DND-41 (cell line): ENCODE results near the gene MRPS10.
A peak's percentile ranks its signal among the peaks of the same experiment; 100 is the strongest.

Experiments used
- ATAC-seq: fragments of 200-7000 bp; cut with Tn5 transposase; 3 replicates; pipeline ENCODE4 v1.9.1; 2021; ENCODE audit warnings: low read depth; ENCODE audit not compliant: insufficient read depth
- DNase-seq: peaks from one replicate; pipeline ENCODE4 v3.0.0-alpha.2; 2020
- H2AFZ ChIP-seq: 2 replicates; pipeline ENCODE4 v1.6.0; 2012; ENCODE audit warnings: low read depth, low read length
- H3K27ac ChIP-seq: 2 replicates; pipeline ENCODE4 v1.5.1; 2012; ENCODE audit warnings: low read length, inconsistent platforms
- H3K27me3 ChIP-seq: fragments of 200-600 bp; sonication (generic); 2 replicates; pipeline ENCODE4 v1.6.0; 2012; ENCODE audit warnings: low read length, mild to moderate bottlenecking, inconsistent platforms; ENCODE audit not compliant: insufficient read depth, poor library complexity
- H3K36me3 ChIP-seq: 2 replicates; pipeline ENCODE4 v1.5.1; 2012; ENCODE audit warnings: low read length, inconsistent platforms; ENCODE audit not compliant: insufficient read depth
- H3K4me1 ChIP-seq: 2 replicates; pipeline ENCODE4 v1.5.1; 2012; ENCODE audit warnings: mild to moderate bottlenecking, low read length; ENCODE audit not compliant: insufficient read depth
- H3K4me2 ChIP-seq: 2 replicates; pipeline ENCODE4 v1.6.0; 2012; ENCODE audit warnings: mild to moderate bottlenecking, moderate library complexity, low read length, inconsistent platforms; ENCODE audit not compliant: insufficient read depth
- H3K4me3 ChIP-seq, 2 experiments: fragments of 200-600 bp in 1 of 2; shearing (Covaris generic) in 1 of 2; 2 replicates each; pipeline ENCODE4 v1.5.1; 2012 to 2016; ENCODE audit warnings: inconsistent platforms in 2 of 2, low read length in 2 of 2, mild to moderate bottlenecking in 2 of 2, low read depth in 1 of 2, moderate library complexity in 1 of 2
- H3K79me2 ChIP-seq: 2 replicates; pipeline ENCODE4 v1.6.0; 2012; ENCODE audit warnings: low read length, inconsistent platforms; ENCODE audit not compliant: insufficient read depth
- H3K9ac ChIP-seq: 2 replicates; pipeline ENCODE4 v1.6.0; 2012; ENCODE audit warnings: low read depth, mild to moderate bottlenecking, inconsistent platforms, low read length, moderate library complexity
- H3K9me3 ChIP-seq: 2 replicates; pipeline ENCODE4 v1.5.1; 2012; ENCODE audit warnings: low read length, moderate library complexity, mild to moderate bottlenecking, inconsistent platforms; ENCODE audit not compliant: insufficient read depth, severe bottlenecking
- H4K20me1 ChIP-seq: 2 replicates; pipeline ENCODE4 v1.6.0; 2012; ENCODE audit warnings: low read length; ENCODE audit not compliant: insufficient read depth
- EZH2 ChIP-seq: IDR thresholded peaks from 3 replicates; pipeline ENCODE4 v1.6.1; 2012; ENCODE audit warnings: borderline replicate concordance, low read depth, mild to moderate bottlenecking, moderate library complexity, low read length, inconsistent platforms; ENCODE audit not compliant: severe bottlenecking
- TF ChIP-seq, protein P1 (sequence below): IDR thresholded peaks from 2 replicates; pipeline ENCODE4 v1.5.1; 2012; ENCODE audit warnings: borderline replicate concordance, low read length, moderate library complexity, mild to moderate bottlenecking; ENCODE audit not compliant: poor library complexity, severe bottlenecking; ENCODE audit errors: extremely low read depth

The MRPS10 gene

DNA sequence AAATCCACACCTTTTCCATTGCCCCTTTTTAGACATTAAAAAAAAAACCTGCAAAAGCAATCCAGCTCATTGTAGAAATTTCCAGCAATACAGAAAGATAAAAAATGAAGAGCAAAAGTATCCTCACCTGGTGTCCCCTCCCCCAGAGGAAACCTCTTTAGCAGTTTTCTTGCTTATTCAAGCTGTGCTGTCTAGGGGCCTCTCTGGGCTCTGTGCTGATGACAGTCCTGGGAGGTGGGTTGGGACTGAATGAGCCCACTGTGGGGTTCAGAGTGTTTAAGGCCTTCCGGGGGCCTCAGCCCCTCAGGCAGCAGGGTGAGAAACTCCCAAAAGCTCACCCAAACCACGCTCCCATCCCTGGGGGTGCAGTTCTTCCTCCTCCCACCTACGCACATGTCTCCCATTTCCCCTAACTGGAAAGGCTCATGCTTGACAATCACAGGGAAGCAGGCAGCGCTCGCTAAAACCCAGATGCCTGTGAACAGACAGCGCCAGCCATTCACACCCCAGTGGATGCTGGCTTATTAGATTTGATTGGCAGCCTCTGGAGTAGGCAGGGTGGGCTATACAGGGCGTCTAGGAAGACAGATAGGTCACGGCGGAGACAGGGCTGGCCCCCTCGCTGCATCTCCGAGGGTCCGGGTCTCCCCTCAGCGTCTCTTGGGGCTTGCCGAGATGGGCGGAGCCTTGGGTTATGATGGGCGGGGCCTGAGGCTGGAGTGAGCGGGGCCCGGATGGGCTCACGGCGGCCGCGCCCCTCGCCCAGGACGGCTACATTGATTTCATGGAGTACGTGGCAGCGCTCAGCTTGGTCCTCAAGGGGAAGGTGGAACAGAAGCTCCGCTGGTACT, 39.9 kb downstream of the MRPS10 start:
- H2AFZ ChIP-seq: no peak overlapping the region
- no peak overlapping the region for H3K27ac ChIP-seq
- no peak overlapping the region for H3K4me2 ChIP-seq
- ATAC-seq (no peak), DNase-seq (no peak)
- no peaks in the 10 kb centered on the region for H3K27me3 ChIP-seq
- no peak overlapping the region for H3K9ac ChIP-seq
- H3K9me3 ChIP-seq: no peaks in the 10 kb centered on the region
- H3K4me3 ChIP-seq: no peak overlapping the region
- H3K4me1 ChIP-seq: no peaks in the 10 kb centered on the region
- no peaks in the 10 kb centered on the region for H4K20me1 ChIP-seq
- no peaks in the 10 kb centered on the region for H3K79me2 ChIP-seq
- H3K36me3 ChIP-seq: no peaks in the 10 kb centered on the region
- TF ChIP-seq EZH2: no peak
- TF ChIP-seq, protein P1, sequence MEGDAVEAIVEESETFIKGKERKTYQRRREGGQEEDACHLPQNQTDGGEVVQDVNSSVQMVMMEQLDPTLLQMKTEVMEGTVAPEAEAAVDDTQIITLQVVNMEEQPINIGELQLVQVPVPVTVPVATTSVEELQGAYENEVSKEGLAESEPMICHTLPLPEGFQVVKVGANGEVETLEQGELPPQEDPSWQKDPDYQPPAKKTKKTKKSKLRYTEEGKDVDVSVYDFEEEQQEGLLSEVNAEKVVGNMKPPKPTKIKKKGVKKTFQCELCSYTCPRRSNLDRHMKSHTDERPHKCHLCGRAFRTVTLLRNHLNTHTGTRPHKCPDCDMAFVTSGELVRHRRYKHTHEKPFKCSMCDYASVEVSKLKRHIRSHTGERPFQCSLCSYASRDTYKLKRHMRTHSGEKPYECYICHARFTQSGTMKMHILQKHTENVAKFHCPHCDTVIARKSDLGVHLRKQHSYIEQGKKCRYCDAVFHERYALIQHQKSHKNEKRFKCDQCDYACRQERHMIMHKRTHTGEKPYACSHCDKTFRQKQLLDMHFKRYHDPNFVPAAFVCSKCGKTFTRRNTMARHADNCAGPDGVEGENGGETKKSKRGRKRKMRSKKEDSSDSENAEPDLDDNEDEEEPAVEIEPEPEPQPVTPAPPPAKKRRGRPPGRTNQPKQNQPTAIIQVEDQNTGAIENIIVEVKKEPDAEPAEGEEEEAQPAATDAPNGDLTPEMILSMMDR: no peak

DNA sequence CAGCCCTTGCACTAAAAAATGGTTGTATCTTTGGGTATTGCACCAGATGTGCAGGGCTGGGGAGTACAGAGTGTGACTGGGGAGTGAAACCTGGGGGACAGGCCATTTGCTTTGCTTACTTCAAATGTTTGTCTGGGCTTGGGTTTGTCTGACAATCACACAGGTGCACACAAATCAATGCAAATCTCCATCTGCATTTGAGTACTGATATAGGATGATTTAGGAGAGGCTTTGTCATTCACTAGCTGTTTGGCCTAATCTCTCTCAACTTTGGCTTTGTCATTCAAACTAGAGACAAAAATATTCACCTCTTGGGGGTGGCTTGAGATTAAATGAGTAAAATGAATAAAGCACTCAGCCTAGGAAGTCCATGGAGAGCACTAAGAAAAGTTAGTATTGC, 40.7 kb downstream of the MRPS10 start:
- H2AFZ ChIP-seq: no peak overlapping the region
- H3K36me3 ChIP-seq: no peaks in the 10 kb centered on the region
- H3K27ac ChIP-seq: no peak overlapping the region
- no peaks in the 10 kb centered on the region for H3K4me1 ChIP-seq
- H3K27me3 ChIP-seq: no peaks in the 10 kb centered on the region
- no peak overlapping the region for H3K4me2 ChIP-seq
- DNase-seq (no peak), ATAC-seq (no peak)
- H4K20me1 ChIP-seq: no peaks in the 10 kb centered on the region
- H3K9me3 ChIP-seq: no peaks in the 10 kb centered on the region
- TF ChIP-seq EZH2: no peak
- TF ChIP-seq, protein P1: no peak
- no peak overlapping the region for H3K4me3 ChIP-seq
- no peak overlapping the region for H3K9ac ChIP-seq
- no peaks in the 10 kb centered on the region for H3K79me2 ChIP-seq

DNA sequence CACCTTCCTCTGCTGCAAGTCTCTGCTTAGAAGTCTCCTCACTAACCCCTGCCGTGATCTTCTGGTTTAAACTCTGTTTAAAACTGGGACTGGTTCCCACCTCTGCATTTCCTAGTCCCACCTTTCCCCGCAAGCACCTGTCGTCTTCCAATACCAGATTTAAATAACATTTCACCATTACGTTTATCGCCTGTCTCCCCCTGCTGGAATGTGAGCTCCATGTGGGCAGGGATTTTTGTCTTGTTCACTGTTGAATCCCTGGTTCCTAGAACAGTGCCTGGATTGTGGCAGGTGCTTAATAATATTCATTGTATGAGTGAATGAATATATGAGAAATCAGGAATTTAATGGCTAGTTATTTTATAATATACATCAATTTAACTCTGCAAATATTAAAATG, 41.8 kb downstream of the MRPS10 start:
- peak; percentile 9 for DNase-seq
- ATAC-seq: no peak

More for the DNA sequence above, 41.8 kb downstream of the MRPS10 start:
- Histone ChIP-seq H2AFZ (no peak overlapping the region), H3K4me3 (no peak overlapping the region), H4K20me1 (no peaks in the 10 kb centered on the region), H3K9me3 (no peaks in the 10 kb centered on the region), H3K79me2 (no peaks in the 10 kb centered on the region), H3K27ac (no peak overlapping the region), H3K4me2 (no peak overlapping the region), H3K36me3 (no peaks in the 10 kb centered on the region), H3K4me1 (no peaks in the 10 kb centered on the region), H3K27me3 (no peaks in the 10 kb centered on the region), H3K9ac (no peak overlapping the region)
- TF ChIP-seq EZH2: no peak
- TF ChIP-seq, protein P1: peak; percentile 52
